WTC11 (cell line): Measurements from ENCODE around the gene SPINT2. TPM values are rescaled to one million over a fixed set of nuclear protein-coding genes. Genes with fewer than 3 reads are reported as not detected.

ENCODE experiments used
- ATAC-seq: fragments of 200-7000 bp; cut with Tn5 transposase; 2 replicates; pipeline ENCODE4 v1.10.0; 2021; ENCODE audit warnings: mild to moderate bottlenecking, moderate library complexity
- CTCF ChIA-PET: fragments of 300-600 bp; sonication (Branson Sonifier 250); formaldehyde crosslinking; loops from one replicate; lab custom pipeline; 2021; ENCODE audit warnings: antibody characterized with exemption; lab: Charles Lee
- POLR2A ChIA-PET: fragments of 350-600 bp; sonication (Branson Sonifier 250); formaldehyde crosslinking; loops from one replicate; lab custom pipeline; 2021; ENCODE audit warnings: antibody characterized with exemption; lab: Charles Lee
- DNase-seq: peaks from one replicate; pipeline ENCODE4 v3.0.0; 2021; ENCODE audit warnings: low spot score
- H3K27ac Mint-ChIP-seq: 2 replicates; pipeline ENCODE4 v1.8.0; 2021; ENCODE audit warnings: mixed read lengths
- H3K27me3 Mint-ChIP-seq: 2 replicates; pipeline ENCODE4 v1.8.0; 2021; ENCODE audit warnings: low read depth, mild to moderate bottlenecking, moderate library complexity, mixed read lengths
- H3K36me3 Mint-ChIP-seq: 2 replicates; pipeline ENCODE4 v1.8.0; 2021; ENCODE audit warnings: mixed read lengths
- H3K4me1 Mint-ChIP-seq: 2 replicates; pipeline ENCODE4 v1.8.0; 2022; ENCODE audit warnings: mixed read lengths
- H3K4me3 Mint-ChIP-seq: 2 replicates; pipeline ENCODE4 v1.8.0; 2021; ENCODE audit warnings: mild to moderate bottlenecking, moderate library complexity, mixed read lengths
- H3K9me3 Mint-ChIP-seq: 2 replicates; pipeline ENCODE4 v1.8.0; 2021; ENCODE audit warnings: mixed read lengths
- ESRRA ChIP-seq: sonication (generic); formaldehyde crosslinking; IDR thresholded peaks from 2 replicates; pipeline ENCODE4 v1.8.1; 2022; ENCODE audit warnings: mild to moderate bottlenecking, missing genetic modification reagents, borderline replicate concordance
- ETV6 ChIP-seq: sonication (generic); formaldehyde crosslinking; IDR thresholded peaks from 2 replicates; pipeline ENCODE4 v1.8.1; 2022; ENCODE audit warnings: mild to moderate bottlenecking, missing genetic modification reagents
- FOXK1 ChIP-seq: sonication (generic); formaldehyde crosslinking; IDR thresholded peaks from 2 replicates; pipeline ENCODE4 v1.8.0; 2022; ENCODE audit warnings: mild to moderate bottlenecking, moderate library complexity, missing genetic modification reagents
- GTF2I ChIP-seq: fragments of 250-450 bp; sonication (Bioruptor Pico); conservative IDR thresholded peaks from 2 replicates; pipeline ENCODE4 v1.4.0; 2021; ENCODE audit warnings: mild to moderate bottlenecking
- NFE2L1 ChIP-seq: sonication (generic); formaldehyde crosslinking; IDR thresholded peaks from 2 replicates; pipeline ENCODE4 v1.8.1; 2023; ENCODE audit warnings: missing genetic modification reagents
- NFYB ChIP-seq: sonication (generic); formaldehyde crosslinking; conservative IDR thresholded peaks from 2 replicates; pipeline ENCODE4 v1.8.0; 2022; ENCODE audit warnings: low read depth, missing genetic modification reagents
- NR3C1 ChIP-seq: sonication (generic); formaldehyde crosslinking; conservative IDR thresholded peaks from 2 replicates; pipeline ENCODE4 v1.8.1; 2023; ENCODE audit warnings: low read depth, mild to moderate bottlenecking, missing genetic modification reagents
- SP1 ChIP-seq: sonication (generic); formaldehyde crosslinking; conservative IDR thresholded peaks from 2 replicates; pipeline ENCODE4 v1.8.1; 2022; ENCODE audit warnings: missing genetic modification reagents
- TEAD1 ChIP-seq: sonication (generic); formaldehyde crosslinking; IDR thresholded peaks from 2 replicates; pipeline ENCODE4 v1.8.0; 2022; ENCODE audit warnings: mild to moderate bottlenecking, missing genetic modification reagents
- ZNF317 ChIP-seq: sonication (generic); formaldehyde crosslinking; IDR thresholded peaks from 2 replicates; pipeline ENCODE4 v1.8.1; 2023; ENCODE audit warnings: low read depth, mild to moderate bottlenecking, moderate library complexity, missing genetic modification reagents, borderline replicate concordance
- ZNF423 ChIP-seq: fragments of 250-450 bp; sonication (Bioruptor Pico); IDR thresholded peaks from 2 replicates; pipeline ENCODE4 v2.1.2; 2022; ENCODE audit warnings: mild to moderate bottlenecking, moderate library complexity
- total RNA-seq: library from RNA; stranded (reverse); gene quantifications from 3 replicates; pipeline ENCODE4 v1.2.3, GENCODE V29; 2021
- TF ChIP-seq, protein P1 (sequence below): sonication (generic); formaldehyde crosslinking; conservative IDR thresholded peaks from 2 replicates; pipeline ENCODE4 v1.8.1; 2023; ENCODE audit warnings: mild to moderate bottlenecking, low read depth, missing genetic modification reagents, moderate library complexity
- TF ChIP-seq, protein P2 (sequence below): sonication (generic); formaldehyde crosslinking; IDR thresholded peaks from 2 replicates; pipeline ENCODE4 v1.8.1; 2023; ENCODE audit warnings: mild to moderate bottlenecking, missing genetic modification reagents, moderate library complexity
- TF ChIP-seq, protein P3 (sequence below): sonication (generic); formaldehyde crosslinking; IDR thresholded peaks from 2 replicates; pipeline ENCODE4 v1.8.0; 2022; ENCODE audit warnings: mild to moderate bottlenecking, missing genetic modification reagents
- TF ChIP-seq, protein P4 (sequence below): fragments of 250-450 bp; sonication (Bioruptor Pico); IDR thresholded peaks from 2 replicates; pipeline ENCODE4 v1.9.0; 2021; ENCODE audit warnings: mild to moderate bottlenecking
- TF ChIP-seq, protein P5 (sequence below): sonication (generic); formaldehyde crosslinking; IDR thresholded peaks from 2 replicates; pipeline ENCODE4 v1.8.1; 2022; ENCODE audit warnings: low read depth, missing genetic modification reagents, borderline replicate concordance
- TF ChIP-seq, protein P6 (sequence below): fragments of 250-450 bp; sonication (Bioruptor Pico); IDR thresholded peaks from 2 replicates; pipeline ENCODE4 v1.9.0; 2021; ENCODE audit warnings: moderate library complexity, mild to moderate bottlenecking, inconsistent platforms, borderline replicate concordance
- TF ChIP-seq, protein P7 (sequence below): sonication (generic); formaldehyde crosslinking; IDR thresholded peaks from 2 replicates; pipeline ENCODE4 v1.8.1; 2022; ENCODE audit warnings: mild to moderate bottlenecking, moderate library complexity, missing genetic modification reagents
- TF ChIP-seq, protein P8 (sequence below): fragments of 250-450 bp; sonication (Bioruptor Pico); IDR thresholded peaks from 2 replicates; pipeline ENCODE4 v2.1.2; 2022; ENCODE audit warnings: mild to moderate bottlenecking, moderate library complexity
- TF ChIP-seq, protein P9 (sequence below): sonication (generic); formaldehyde crosslinking; IDR thresholded peaks from 2 replicates; pipeline ENCODE4 v1.8.1; 2023; ENCODE audit warnings: mild to moderate bottlenecking, missing genetic modification reagents
- TF ChIP-seq, protein P10 (sequence below): sonication (generic); formaldehyde crosslinking; IDR thresholded peaks from 2 replicates; pipeline ENCODE4 v1.8.1; 2023; ENCODE audit warnings: mild to moderate bottlenecking, missing genetic modification reagents, borderline replicate concordance

SPINT2 gene
- total RNA-seq, 1 experiment from 2014 or later, result 335 TPM

DNA sequence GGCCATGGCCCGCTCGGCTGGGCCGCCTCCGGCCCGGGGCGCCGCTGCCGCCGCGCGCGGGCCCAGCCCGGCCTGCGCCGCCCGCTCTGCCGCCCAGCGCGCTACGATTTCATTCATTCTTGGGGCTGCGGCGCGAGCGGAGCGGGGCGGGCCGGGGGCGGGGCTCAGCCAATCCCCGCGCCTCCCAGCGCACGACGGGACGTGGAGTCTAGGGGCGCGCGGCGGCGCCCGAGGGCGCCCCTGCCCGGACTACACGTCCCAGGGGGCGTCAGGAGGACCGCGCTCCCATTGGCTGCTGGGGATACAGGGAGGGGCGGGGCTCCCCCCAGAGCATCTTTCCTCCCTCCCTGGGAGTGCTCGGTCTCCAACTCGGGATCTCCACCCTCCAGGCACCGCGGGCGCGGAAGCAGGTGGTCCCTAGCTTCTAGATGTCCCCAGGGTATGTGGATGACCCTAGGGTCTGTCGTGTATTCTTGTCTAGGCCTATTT lies 34.7 kb upstream of the SPINT2 start:
- ChIA-PET CTCF (interaction anchor here (1.0 to 2.2 kb wide), 4 partner anchors 14 to 323 kb away, joined by 3 to 11 read pairs (median 6); partner anchors contain the start of gene WDR87), POLR2A (interaction anchor here (0.8 kb wide), 1 partner anchor 106 kb away, joined by 3 read pairs; the partner anchor contains the start of gene CATSPERG)
- Mint-ChIP-seq H3K27me3 (peaks cover 40% of the 10 kb centered on the region), H3K36me3 (no peaks in the 10 kb centered on the region), H3K4me3 (peak overlapping the region; percentile 58), H3K9me3 (no peaks in the 10 kb centered on the region), H3K27ac (no peak overlapping the region), H3K4me1 (peaks cover 20% of the 10 kb centered on the region)
- DNase-seq, result peak; percentile 79
- peak; percentile 35 for ATAC-seq
- TF ChIP-seq NFYB (CRISPR knock-in tag) (peak; percentile 83), SP1 (CRISPR knock-in tag) (peak; percentile 87), FOXK1 (CRISPR knock-in tag) (no peak), TEAD1 (no peak), ESRRA (CRISPR knock-in tag) (no peak), NR3C1 (no peak), ZNF423 (peak; percentile 99), GTF2I (CRISPR knock-in tag) (no peak), ZNF317 (CRISPR knock-in tag) (no peak), NFE2L1 (no peak), ETV6 (no peak)
- TF ChIP-seq, protein P1, sequence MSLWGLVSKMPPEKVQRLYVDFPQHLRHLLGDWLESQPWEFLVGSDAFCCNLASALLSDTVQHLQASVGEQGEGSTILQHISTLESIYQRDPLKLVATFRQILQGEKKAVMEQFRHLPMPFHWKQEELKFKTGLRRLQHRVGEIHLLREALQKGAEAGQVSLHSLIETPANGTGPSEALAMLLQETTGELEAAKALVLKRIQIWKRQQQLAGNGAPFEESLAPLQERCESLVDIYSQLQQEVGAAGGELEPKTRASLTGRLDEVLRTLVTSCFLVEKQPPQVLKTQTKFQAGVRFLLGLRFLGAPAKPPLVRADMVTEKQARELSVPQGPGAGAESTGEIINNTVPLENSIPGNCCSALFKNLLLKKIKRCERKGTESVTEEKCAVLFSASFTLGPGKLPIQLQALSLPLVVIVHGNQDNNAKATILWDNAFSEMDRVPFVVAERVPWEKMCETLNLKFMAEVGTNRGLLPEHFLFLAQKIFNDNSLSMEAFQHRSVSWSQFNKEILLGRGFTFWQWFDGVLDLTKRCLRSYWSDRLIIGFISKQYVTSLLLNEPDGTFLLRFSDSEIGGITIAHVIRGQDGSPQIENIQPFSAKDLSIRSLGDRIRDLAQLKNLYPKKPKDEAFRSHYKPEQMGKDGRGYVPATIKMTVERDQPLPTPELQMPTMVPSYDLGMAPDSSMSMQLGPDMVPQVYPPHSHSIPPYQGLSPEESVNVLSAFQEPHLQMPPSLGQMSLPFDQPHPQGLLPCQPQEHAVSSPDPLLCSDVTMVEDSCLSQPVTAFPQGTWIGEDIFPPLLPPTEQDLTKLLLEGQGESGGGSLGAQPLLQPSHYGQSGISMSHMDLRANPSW, result no peak
- TF ChIP-seq, protein P2, sequence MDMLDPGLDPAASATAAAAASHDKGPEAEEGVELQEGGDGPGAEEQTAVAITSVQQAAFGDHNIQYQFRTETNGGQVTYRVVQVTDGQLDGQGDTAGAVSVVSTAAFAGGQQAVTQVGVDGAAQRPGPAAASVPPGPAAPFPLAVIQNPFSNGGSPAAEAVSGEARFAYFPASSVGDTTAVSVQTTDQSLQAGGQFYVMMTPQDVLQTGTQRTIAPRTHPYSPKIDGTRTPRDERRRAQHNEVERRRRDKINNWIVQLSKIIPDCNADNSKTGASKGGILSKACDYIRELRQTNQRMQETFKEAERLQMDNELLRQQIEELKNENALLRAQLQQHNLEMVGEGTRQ, result 0 out of 2 replicates have a peak, but pooled peaks have one; percentile 6
- TF ChIP-seq, protein P3, sequence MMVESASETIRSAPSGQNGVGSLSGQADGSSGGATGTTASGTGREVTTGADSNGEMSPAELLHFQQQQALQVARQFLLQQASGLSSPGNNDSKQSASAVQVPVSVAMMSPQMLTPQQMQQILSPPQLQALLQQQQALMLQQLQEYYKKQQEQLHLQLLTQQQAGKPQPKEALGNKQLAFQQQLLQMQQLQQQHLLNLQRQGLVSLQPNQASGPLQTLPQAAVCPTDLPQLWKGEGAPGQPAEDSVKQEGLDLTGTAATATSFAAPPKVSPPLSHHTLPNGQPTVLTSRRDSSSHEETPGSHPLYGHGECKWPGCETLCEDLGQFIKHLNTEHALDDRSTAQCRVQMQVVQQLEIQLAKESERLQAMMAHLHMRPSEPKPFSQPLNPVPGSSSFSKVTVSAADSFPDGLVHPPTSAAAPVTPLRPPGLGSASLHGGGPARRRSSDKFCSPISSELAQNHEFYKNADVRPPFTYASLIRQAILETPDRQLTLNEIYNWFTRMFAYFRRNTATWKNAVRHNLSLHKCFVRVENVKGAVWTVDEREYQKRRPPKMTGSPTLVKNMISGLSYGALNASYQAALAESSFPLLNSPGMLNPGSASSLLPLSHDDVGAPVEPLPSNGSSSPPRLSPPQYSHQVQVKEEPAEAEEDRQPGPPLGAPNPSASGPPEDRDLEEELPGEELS (CRISPR knock-in tag), result no peak
- TF ChIP-seq, protein P4, sequence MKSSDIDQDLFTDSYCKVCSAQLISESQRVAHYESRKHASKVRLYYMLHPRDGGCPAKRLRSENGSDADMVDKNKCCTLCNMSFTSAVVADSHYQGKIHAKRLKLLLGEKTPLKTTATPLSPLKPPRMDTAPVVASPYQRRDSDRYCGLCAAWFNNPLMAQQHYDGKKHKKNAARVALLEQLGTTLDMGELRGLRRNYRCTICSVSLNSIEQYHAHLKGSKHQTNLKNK (CRISPR knock-in tag), result no peak
- TF ChIP-seq, protein P5, sequence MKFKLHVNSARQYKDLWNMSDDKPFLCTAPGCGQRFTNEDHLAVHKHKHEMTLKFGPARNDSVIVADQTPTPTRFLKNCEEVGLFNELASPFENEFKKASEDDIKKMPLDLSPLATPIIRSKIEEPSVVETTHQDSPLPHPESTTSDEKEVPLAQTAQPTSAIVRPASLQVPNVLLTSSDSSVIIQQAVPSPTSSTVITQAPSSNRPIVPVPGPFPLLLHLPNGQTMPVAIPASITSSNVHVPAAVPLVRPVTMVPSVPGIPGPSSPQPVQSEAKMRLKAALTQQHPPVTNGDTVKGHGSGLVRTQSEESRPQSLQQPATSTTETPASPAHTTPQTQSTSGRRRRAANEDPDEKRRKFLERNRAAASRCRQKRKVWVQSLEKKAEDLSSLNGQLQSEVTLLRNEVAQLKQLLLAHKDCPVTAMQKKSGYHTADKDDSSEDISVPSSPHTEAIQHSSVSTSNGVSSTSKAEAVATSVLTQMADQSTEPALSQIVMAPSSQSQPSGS, result no peak
- TF ChIP-seq, protein P6, sequence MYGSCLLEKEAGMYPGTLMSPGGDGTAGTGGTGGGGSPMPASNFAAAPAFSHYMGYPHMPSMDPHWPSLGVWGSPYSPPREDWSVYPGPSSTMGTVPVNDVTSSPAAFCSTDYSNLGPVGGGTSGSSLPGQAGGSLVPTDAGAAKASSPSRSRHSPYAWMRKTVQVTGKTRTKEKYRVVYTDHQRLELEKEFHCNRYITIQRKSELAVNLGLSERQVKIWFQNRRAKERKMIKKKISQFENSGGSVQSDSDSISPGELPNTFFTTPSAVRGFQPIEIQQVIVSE, result no peak
- TF ChIP-seq, protein P7, sequence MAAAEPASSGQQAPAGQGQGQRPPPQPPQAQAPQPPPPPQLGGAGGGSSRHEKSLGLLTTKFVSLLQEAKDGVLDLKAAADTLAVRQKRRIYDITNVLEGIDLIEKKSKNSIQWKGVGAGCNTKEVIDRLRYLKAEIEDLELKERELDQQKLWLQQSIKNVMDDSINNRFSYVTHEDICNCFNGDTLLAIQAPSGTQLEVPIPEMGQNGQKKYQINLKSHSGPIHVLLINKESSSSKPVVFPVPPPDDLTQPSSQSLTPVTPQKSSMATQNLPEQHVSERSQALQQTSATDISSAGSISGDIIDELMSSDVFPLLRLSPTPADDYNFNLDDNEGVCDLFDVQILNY (CRISPR knock-in tag), result 0 out of 2 replicates have a peak, but pooled peaks have one; percentile 35
- TF ChIP-seq, protein P8, sequence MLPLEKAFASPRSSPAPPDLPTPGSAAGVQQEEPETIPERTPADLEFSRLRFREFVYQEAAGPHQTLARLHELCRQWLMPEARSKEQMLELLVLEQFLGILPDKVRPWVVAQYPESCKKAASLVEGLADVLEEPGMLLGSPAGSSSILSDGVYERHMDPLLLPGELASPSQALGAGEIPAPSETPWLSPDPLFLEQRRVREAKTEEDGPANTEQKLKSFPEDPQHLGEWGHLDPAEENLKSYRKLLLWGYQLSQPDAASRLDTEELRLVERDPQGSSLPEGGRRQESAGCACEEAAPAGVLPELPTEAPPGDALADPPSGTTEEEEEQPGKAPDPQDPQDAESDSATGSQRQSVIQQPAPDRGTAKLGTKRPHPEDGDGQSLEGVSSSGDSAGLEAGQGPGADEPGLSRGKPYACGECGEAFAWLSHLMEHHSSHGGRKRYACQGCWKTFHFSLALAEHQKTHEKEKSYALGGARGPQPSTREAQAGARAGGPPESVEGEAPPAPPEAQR (CRISPR knock-in tag), result no peak
- TF ChIP-seq, protein P9, sequence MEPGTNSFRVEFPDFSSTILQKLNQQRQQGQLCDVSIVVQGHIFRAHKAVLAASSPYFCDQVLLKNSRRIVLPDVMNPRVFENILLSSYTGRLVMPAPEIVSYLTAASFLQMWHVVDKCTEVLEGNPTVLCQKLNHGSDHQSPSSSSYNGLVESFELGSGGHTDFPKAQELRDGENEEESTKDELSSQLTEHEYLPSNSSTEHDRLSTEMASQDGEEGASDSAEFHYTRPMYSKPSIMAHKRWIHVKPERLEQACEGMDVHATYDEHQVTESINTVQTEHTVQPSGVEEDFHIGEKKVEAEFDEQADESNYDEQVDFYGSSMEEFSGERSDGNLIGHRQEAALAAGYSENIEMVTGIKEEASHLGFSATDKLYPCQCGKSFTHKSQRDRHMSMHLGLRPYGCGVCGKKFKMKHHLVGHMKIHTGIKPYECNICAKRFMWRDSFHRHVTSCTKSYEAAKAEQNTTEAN, result no peak
- TF ChIP-seq, protein P10, sequence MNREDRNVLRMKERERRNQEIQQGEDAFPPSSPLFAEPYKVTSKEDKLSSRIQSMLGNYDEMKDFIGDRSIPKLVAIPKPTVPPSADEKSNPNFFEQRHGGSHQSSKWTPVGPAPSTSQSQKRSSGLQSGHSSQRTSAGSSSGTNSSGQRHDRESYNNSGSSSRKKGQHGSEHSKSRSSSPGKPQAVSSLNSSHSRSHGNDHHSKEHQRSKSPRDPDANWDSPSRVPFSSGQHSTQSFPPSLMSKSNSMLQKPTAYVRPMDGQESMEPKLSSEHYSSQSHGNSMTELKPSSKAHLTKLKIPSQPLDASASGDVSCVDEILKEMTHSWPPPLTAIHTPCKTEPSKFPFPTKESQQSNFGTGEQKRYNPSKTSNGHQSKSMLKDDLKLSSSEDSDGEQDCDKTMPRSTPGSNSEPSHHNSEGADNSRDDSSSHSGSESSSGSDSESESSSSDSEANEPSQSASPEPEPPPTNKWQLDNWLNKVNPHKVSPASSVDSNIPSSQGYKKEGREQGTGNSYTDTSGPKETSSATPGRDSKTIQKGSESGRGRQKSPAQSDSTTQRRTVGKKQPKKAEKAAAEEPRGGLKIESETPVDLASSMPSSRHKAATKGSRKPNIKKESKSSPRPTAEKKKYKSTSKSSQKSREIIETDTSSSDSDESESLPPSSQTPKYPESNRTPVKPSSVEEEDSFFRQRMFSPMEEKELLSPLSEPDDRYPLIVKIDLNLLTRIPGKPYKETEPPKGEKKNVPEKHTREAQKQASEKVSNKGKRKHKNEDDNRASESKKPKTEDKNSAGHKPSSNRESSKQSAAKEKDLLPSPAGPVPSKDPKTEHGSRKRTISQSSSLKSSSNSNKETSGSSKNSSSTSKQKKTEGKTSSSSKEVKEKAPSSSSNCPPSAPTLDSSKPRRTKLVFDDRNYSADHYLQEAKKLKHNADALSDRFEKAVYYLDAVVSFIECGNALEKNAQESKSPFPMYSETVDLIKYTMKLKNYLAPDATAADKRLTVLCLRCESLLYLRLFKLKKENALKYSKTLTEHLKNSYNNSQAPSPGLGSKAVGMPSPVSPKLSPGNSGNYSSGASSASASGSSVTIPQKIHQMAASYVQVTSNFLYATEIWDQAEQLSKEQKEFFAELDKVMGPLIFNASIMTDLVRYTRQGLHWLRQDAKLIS (CRISPR knock-in tag), result no peak
